ENCODE measurements around the gene PPP1R12A.

DNA sequence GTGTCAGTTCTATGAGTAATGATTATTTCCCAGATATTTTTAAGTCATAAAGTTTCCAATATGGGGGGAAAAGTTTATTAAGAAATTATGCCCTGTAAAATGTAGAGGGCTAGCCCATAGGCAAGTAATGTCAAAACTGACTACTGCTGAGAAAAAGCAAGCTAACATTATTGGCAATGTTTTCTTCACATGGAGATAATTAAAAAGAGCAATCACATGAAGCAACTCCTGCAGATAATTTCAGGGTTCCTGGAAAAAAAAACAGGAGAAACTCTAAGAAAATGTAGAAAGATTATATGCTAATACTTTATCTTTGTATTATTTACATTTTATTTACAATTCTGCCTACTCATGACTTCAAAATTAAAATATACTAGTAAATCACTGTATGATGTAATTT is 39.8 kb downstream of the PPP1R12A start:
- no peak for TF ChIP-seq EGR1 (IDR thresholded peaks at IDR 0.05; ENCODE audit: low read depth)
- TF ChIP-seq, protein P1, sequence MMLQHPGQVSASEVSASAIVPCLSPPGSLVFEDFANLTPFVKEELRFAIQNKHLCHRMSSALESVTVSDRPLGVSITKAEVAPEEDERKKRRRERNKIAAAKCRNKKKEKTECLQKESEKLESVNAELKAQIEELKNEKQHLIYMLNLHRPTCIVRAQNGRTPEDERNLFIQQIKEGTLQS (IDR thresholded peaks at IDR 0.05) = no peak
